AG09319 (cell line): ENCODE results near the gene UNC13D.

Experiments
- DNase-seq: peaks from one replicate; pipeline ENCODE4 v3.0.0-alpha.2; 2010; ENCODE audit warnings: low read depth; ENCODE audit errors: extremely low read depth
- CTCF ChIP-seq: IDR thresholded peaks from 2 replicates; pipeline ENCODE4 v1.5.1; 2011; ENCODE audit warnings: low read depth, mild to moderate bottlenecking, inconsistent platforms, low read length, moderate library complexity

Gene UNC13D

GRCh38 chr17:75845058-75845711 is 981 bp upstream of the UNC13D start:
- TF ChIP-seq CTCF = peak; percentile 60
- DNase-seq = no peak

- DNase-seq = no peak
- no peak for TF ChIP-seq CTCF
Observed at GRCh38 chr17:75844530-75845057, 390 bp upstream of the UNC13D start.

- no peak for TF ChIP-seq CTCF
- DNase-seq = no peak
Observed at GRCh38 chr17:75842963-75843576, 1.1 kb downstream of the UNC13D start.

GRCh38 chr17:75842411-75842810 is 1.8 kb downstream of the UNC13D start:
- no peak for TF ChIP-seq CTCF
- DNase-seq = no peak

- no peak for TF ChIP-seq CTCF
- no peak for DNase-seq
Observed at GRCh38 chr17:75840799-75841164, 3.4 kb downstream of the UNC13D start.

- TF ChIP-seq CTCF = no peak
- DNase-seq = no peak
Observed at GRCh38 chr17:75839942-75840798, 4.0 kb downstream of the UNC13D start.

GRCh38 chr17:75838410-75838809 is 5.8 kb downstream of the UNC13D start:
- TF ChIP-seq CTCF = no peak
- DNase-seq = no peak
